Measurements from ENCODE around the gene METTL27.
A peak's percentile ranks its signal among the peaks of the same experiment; 100 is the strongest.
"Not testable (repeated sequence)": the region's sequence is repeated elsewhere in the genome, so short reads cannot be mapped to it uniquely, and the experiment has no call there.

Gene METTL27

DNA sequence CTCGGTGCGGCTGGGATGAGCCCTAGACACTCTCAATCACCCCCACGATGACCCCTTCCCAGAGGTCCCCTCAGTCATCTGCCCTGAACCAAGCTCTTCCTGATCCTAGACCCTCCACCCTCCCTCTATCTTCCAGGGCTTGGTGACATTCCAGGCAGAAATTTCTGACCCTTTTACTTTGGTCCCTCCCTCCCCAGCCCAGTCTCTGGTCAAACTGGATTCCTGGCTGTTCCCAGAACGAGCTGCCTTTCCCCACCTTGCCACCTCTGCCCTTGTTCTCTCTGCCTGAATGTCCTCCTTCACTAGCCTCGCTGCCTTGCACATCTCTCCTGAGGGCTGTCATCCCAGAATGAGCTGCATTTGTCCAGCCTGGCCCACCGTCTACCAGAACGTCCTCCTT is 12.8 kb downstream of the METTL27 start:
- Mint-ChIP-seq H3K27me3 (peaks cover 41% of the 10 kb centered on the region), H3K4me3 (no peak overlapping the region), H3K9me3 (no peaks in the 10 kb centered on the region), H3K27ac (ENCODE audit: low read depth) (peak overlapping the region; percentile 90), H3K36me3 (ENCODE audit: insufficient read depth) (no peaks in the 10 kb centered on the region), H3K4me1 (peaks cover 31% of the 10 kb centered on the region)
- ATAC-seq (replicated peaks; ENCODE audit: extremely low read depth, poor library complexity, severe bottlenecking) (no peak), DNase-seq (ENCODE audit: low spot score in 2 of 2) (no peak)

- H3K4me3 Mint-ChIP-seq: no peak overlapping the region
- no peak for ATAC-seq (replicated peaks; ENCODE audit: extremely low read depth, poor library complexity, severe bottlenecking)
- peaks cover 41% of the 10 kb centered on the region for H3K27me3 Mint-ChIP-seq
- H3K27ac Mint-ChIP-seq (ENCODE audit: low read depth): no peak overlapping the region
- H3K9me3 Mint-ChIP-seq: no peaks in the 10 kb centered on the region
- no peaks in the 10 kb centered on the region for H3K36me3 Mint-ChIP-seq (ENCODE audit: insufficient read depth)
- DNase-seq (ENCODE audit: low spot score in 2 of 2): no peak
- peaks cover 31% of the 10 kb centered on the region for H3K4me1 Mint-ChIP-seq
Observed at GRCh38 chr7:73828972-73829371, 13.3 kb downstream of the METTL27 start.

- no peak for DNase-seq (ENCODE audit: low spot score in 2 of 2)
- Mint-ChIP-seq H3K4me1 (peaks cover 31% of the 10 kb centered on the region), H3K4me3 (no peak overlapping the region), H3K36me3 (ENCODE audit: insufficient read depth) (no peaks in the 10 kb centered on the region), H3K27me3 (peaks cover 46% of the 10 kb centered on the region), H3K27ac (ENCODE audit: low read depth) (no peak overlapping the region), H3K9me3 (no peaks in the 10 kb centered on the region)
- peak; percentile 61 for ATAC-seq (replicated peaks; ENCODE audit: extremely low read depth, poor library complexity, severe bottlenecking)
Observed at GRCh38 chr7:73828107-73828803, 14.1 kb downstream of the METTL27 start.

DNA sequence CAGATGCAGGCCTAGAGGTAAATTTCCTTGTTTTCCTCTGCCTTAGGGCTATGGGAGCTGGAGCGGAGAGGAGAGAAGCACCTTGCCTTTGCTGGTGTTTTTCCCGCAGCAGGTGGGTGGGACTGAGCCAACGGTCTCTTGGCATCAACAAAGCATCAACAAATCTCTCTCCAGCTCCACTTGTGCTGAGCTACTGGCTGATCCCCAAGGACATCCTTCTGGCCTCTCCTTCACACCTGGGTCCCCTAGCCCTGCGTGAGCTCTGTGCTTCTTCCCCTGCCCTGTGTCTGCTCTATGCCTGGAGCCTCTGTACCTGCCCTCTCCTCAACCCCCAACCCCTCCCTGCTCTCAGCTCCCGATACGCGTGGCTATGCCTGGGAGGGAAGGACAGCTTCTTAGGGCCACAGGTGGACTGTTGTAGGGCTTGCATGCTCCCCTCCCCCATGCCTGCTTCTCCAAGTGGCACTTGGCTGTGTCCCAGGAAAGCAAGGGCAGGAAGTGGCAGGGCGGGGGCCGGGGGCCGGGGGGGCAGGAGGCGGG is 14.7 kb downstream of the METTL27 start:
- no peaks in the 10 kb centered on the region for H3K9me3 Mint-ChIP-seq
- DNase-seq (ENCODE audit: low spot score in 2 of 2): no peak
- peaks cover 31% of the 10 kb centered on the region for H3K4me1 Mint-ChIP-seq
- H3K27ac Mint-ChIP-seq (ENCODE audit: low read depth): no peak overlapping the region
- peak; percentile 33 for ATAC-seq (replicated peaks; ENCODE audit: extremely low read depth, poor library complexity, severe bottlenecking)
- no peak overlapping the region for H3K4me3 Mint-ChIP-seq
- H3K36me3 Mint-ChIP-seq (ENCODE audit: insufficient read depth): no peaks in the 10 kb centered on the region
- H3K27me3 Mint-ChIP-seq: peaks cover 52% of the 10 kb centered on the region

- ATAC-seq (replicated peaks; ENCODE audit: extremely low read depth, poor library complexity, severe bottlenecking): no peak
- peaks cover 31% of the 10 kb centered on the region for H3K4me1 Mint-ChIP-seq
Observed at GRCh38 chr7:73824986-73825385, 17.3 kb downstream of the METTL27 start.

GRCh38 chr7:73823873-73824592 is 18.3 kb downstream of the METTL27 start:
- ATAC-seq (replicated peaks; ENCODE audit: extremely low read depth, poor library complexity, severe bottlenecking) (no peak), DNase-seq (ENCODE audit: low spot score in 2 of 2) (no peak)
- Mint-ChIP-seq H3K4me3 (no peak overlapping the region), H3K9me3 (no peaks in the 10 kb centered on the region), H3K27me3 (peaks cover 57% of the 10 kb centered on the region), H3K36me3 (ENCODE audit: insufficient read depth) (no peaks in the 10 kb centered on the region), H3K27ac (ENCODE audit: low read depth) (no peak overlapping the region), H3K4me1 (peaks cover 25% of the 10 kb centered on the region)

More at GRCh38 chr7:73824986-73825385, 17.3 kb downstream of the METTL27 start:
- Mint-ChIP-seq H3K4me3 (no peak overlapping the region), H3K27me3 (peaks cover 66% of the 10 kb centered on the region), H3K27ac (ENCODE audit: low read depth) (no peak overlapping the region), H3K36me3 (ENCODE audit: insufficient read depth) (no peaks in the 10 kb centered on the region), H3K9me3 (no peaks in the 10 kb centered on the region)
- no peak for DNase-seq (ENCODE audit: low spot score in 2 of 2)

DNA sequence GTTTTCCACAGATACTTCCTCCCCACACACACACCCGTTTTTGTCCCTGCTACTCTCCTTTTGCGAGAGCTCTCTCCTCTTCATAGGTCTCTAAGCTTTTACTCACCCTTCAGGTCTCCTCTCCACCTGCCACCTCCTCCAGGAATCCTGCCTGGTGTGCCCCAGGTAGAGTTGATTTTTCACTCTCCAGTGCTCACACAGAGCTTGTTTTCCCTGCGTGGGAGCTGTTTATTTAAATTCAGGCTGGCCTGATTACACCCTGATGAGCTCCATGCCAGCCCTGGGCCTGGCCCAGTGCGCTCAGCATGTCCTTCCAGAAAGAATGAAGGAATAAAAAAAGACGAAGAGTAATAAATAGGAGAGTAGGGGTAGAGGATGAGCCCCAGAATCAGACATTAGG is 19.1 kb downstream of the METTL27 start:
- DNase-seq (ENCODE audit: low spot score in 2 of 2): no peak
- H3K4me1 Mint-ChIP-seq: peaks cover 18% of the 10 kb centered on the region
- ATAC-seq (replicated peaks; ENCODE audit: extremely low read depth, poor library complexity, severe bottlenecking): no peak
- no peaks in the 10 kb centered on the region for H3K36me3 Mint-ChIP-seq (ENCODE audit: insufficient read depth)
- no peak overlapping the region for H3K4me3 Mint-ChIP-seq
- peaks cover 52% of the 10 kb centered on the region for H3K27me3 Mint-ChIP-seq
- no peak overlapping the region for H3K27ac Mint-ChIP-seq (ENCODE audit: low read depth)
- H3K9me3 Mint-ChIP-seq: no peaks in the 10 kb centered on the region

DNA sequence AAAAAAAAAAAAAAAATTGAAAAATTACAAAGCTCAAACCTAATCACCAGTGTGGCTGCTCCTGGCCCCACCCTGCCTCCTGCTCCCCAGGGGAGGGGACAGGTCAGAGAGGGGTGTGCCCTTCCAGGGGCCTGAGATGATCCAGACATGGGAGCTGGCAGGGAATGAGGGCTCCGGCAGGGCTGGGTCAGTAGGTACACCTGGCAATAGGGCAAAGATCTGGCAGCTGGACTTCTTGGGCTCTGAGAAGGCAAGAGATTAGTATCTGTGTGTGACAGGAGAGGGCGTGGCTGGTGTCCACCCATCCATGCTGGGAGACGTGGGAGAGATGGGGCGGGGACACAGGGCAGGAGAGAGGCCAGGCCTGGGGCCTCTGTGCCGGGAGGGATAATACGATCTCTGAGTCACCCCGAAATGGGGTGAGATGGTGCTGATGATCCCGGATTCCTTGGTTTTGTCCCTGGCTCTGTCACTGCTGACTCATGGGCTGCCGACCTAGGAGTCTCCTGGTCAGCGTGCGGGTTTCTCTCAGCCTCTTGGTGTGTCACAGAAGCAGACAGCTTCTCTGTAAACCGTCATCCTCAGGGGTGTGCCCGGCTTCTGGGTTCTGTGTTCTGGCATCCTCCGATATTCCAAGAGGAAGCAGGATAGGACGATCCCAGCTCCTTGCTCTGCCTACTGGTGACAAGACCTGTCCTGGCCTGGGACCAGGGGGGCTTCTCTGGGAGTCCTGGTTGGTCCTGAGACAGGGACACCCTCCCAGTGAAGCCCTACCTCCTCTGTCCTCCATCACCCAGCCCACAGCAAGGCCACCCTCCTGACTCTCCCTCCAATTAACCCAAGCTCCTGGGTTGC is 19.8 kb downstream of the METTL27 start:
- no peak for ATAC-seq (replicated peaks; ENCODE audit: extremely low read depth, poor library complexity, severe bottlenecking)
- H3K36me3 Mint-ChIP-seq (ENCODE audit: insufficient read depth): no peaks in the 10 kb centered on the region

GRCh38 chr7:73821597-73822285 is 20.6 kb downstream of the METTL27 start:
- ATAC-seq (replicated peaks; ENCODE audit: extremely low read depth, poor library complexity, severe bottlenecking); H3K4me1 Mint-ChIP-seq; DNase-seq (ENCODE audit: low spot score in 2 of 2); H3K4me3 Mint-ChIP-seq; H3K9me3 Mint-ChIP-seq; H3K27ac Mint-ChIP-seq (ENCODE audit: low read depth); H3K36me3 Mint-ChIP-seq (ENCODE audit: insufficient read depth): not testable (repeated sequence)
- H3K27me3 Mint-ChIP-seq: peaks cover 57% of the 10 kb centered on the region

More for the DNA sequence above, 19.8 kb downstream of the METTL27 start:
- H3K27ac Mint-ChIP-seq (ENCODE audit: low read depth): no peak overlapping the region
- peaks cover 56% of the 10 kb centered on the region for H3K27me3 Mint-ChIP-seq
- no peak overlapping the region for H3K4me3 Mint-ChIP-seq
- H3K4me1 Mint-ChIP-seq: peaks cover 11% of the 10 kb centered on the region
- no peaks in the 10 kb centered on the region for H3K9me3 Mint-ChIP-seq
- DNase-seq (ENCODE audit: low spot score in 2 of 2): no peak

DNA sequence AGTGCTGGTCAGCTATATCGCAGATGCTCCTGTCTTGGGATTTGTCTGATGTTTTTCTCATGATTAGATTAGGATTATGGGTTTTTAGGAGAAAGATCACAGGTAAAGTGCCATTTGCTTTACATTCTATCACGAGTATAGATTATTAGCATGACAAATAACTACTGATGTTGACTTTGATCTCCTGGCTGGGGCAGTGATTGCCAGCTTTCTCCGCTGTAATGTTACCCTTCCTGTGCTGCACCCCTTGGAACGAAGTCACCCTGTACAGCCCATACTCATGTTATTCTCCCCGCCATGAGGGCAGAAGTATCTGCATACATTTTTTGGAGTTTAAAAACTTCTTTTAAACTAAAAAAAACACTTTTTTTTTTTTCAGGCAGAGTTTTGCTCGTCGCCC is 22.3 kb downstream of the METTL27 start:
- Mint-ChIP-seq H3K27me3 (peaks cover 54% of the 10 kb centered on the region), H3K4me3 (no peak overlapping the region), H3K27ac (ENCODE audit: low read depth) (no peak overlapping the region), H3K36me3 (ENCODE audit: insufficient read depth) (no peaks in the 10 kb centered on the region), H3K4me1 (no peaks in the 10 kb centered on the region), H3K9me3 (no peaks in the 10 kb centered on the region)
- ATAC-seq (replicated peaks; ENCODE audit: extremely low read depth, poor library complexity, severe bottlenecking) (no peak), DNase-seq (ENCODE audit: low spot score in 2 of 2) (no peak)

DNA sequence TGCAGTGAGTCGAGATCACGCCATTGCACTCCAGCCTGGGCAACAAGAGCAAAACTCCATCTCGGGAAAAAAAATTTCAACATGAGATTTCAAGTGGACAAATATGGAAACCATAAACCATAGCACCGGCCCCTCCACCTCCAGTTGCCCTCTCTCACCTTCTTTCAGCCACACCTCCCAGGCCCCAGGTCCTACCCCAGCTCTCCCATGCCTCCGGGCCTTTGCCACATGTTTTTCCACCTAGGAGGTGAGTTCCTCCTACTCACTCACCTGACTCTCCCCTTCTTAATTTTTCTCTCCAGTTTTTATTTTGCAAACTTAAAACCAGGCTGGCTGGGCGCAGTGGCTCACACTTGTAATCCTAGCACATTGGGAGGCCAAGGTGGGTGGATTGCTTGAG is 25.2 kb downstream of the METTL27 start:
- no peak overlapping the region for H3K4me3 Mint-ChIP-seq
- no peaks in the 10 kb centered on the region for H3K9me3 Mint-ChIP-seq
- peaks cover 40% of the 10 kb centered on the region for H3K27me3 Mint-ChIP-seq
- no peak for ATAC-seq (replicated peaks; ENCODE audit: extremely low read depth, poor library complexity, severe bottlenecking)
- H3K4me1 Mint-ChIP-seq: no peaks in the 10 kb centered on the region
- H3K36me3 Mint-ChIP-seq (ENCODE audit: insufficient read depth): no peaks in the 10 kb centered on the region
- DNase-seq (ENCODE audit: low spot score in 2 of 2): no peak
- no peak overlapping the region for H3K27ac Mint-ChIP-seq (ENCODE audit: low read depth)

- Mint-ChIP-seq H3K4me1 (no peaks in the 10 kb centered on the region), H3K36me3 (ENCODE audit: insufficient read depth) (no peaks in the 10 kb centered on the region), H3K9me3 (no peaks in the 10 kb centered on the region), H3K27ac (ENCODE audit: low read depth) (no peak overlapping the region), H3K27me3 (peaks cover 29% of the 10 kb centered on the region), H3K4me3 (no peak overlapping the region)
- ATAC-seq (replicated peaks; ENCODE audit: extremely low read depth, poor library complexity, severe bottlenecking) (no peak), DNase-seq (ENCODE audit: low spot score in 2 of 2) (no peak)
Observed at GRCh38 chr7:73815436-73815835, 26.9 kb downstream of the METTL27 start.

Data from central memory CD8-positive, alpha-beta T cell (primary cell).